GM23248 (cell line): ENCODE measurements around the gene FARP2.

Experiments
- EZH2 ChIP-seq: fragments of 200-600 bp; sonication (generic); IDR thresholded peaks from 2 replicates; pipeline ENCODE4 v1.6.1; 2018; ENCODE audit warnings: antibody characterized with exemption, mild to moderate bottlenecking; ENCODE audit not compliant: insufficient read depth, poor library complexity, severe bottlenecking
- EZH2phosphoT487 ChIP-seq: fragments of 200-600 bp; sonication (generic); IDR thresholded peaks from 2 replicates; pipeline ENCODE4 v1.6.1; 2018; ENCODE audit warnings: antibody characterized with exemption, moderate library complexity, mild to moderate bottlenecking, low read depth; ENCODE audit not compliant: insufficient read depth

- TF ChIP-seq EZH2 (no peak), EZH2phosphoT487 (no peak)
Measured at GRCh38 chr2:241489733-241490680, 133.9 kb downstream of the FARP2 start.
